Inflammatory macrophage treated with lipopolysaccharide for 4 hours (primary cell): Measurements from ENCODE around the gene AFMID.
A peak's percentile ranks its signal among the peaks of the same experiment; 100 is the strongest.
"Not testable (repeated sequence)": the region's sequence is repeated elsewhere in the genome, so short reads cannot be mapped to it uniquely, and the experiment has no call there.

Source experiments
- DNase-seq: peaks from one replicate; pipeline ENCODE4 v3.0.0-alpha.2; 2020

AFMID gene

GRCh38 chr17:78239489-78239931 is 52.3 kb downstream of the AFMID start:
- DNase-seq = no peak

- DNase-seq = no peak
These were observed 53.0 kb downstream of the AFMID start for GRCh38 chr17:78240012-78240655.

- no peak for DNase-seq
These were observed 53.7 kb downstream of the AFMID start for GRCh38 chr17:78240839-78241238.

DNA sequence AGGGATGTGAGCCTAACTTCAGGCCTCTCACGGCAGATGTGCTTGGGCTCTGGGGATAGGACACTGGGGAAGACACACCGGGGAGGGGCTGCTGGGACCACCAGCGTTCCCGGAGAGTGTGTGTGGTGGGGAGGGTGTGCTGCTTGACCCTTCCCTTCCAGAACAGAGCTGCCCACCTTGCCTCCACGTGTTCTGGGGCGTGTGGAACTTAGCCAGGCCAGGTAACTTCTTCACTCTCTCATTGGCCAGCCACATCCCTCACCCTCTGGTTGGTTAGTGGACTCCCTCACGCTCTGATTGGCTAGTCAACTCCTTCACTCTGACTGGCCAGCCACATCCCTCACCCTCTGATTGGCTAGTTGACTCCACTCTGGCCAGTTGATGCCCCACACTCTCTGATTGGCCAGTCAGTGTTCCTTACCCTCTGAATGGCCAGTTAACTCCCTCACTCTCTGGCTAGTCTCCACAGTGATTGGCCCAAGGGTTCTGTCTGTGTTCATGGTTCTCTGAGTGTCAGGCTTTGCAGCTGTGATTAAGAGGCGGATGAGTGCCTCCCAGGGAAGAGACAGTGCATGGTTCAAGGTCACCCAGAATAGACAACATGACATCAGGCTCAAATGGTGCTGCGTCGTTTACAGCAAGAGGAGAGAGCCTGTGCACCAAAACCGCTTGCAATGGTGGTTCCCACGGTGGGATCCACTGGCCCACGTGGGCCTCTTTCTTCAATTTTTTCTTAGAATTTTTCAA is 54.3 kb downstream of the AFMID start:
- DNase-seq = peak; percentile 34

DNA sequence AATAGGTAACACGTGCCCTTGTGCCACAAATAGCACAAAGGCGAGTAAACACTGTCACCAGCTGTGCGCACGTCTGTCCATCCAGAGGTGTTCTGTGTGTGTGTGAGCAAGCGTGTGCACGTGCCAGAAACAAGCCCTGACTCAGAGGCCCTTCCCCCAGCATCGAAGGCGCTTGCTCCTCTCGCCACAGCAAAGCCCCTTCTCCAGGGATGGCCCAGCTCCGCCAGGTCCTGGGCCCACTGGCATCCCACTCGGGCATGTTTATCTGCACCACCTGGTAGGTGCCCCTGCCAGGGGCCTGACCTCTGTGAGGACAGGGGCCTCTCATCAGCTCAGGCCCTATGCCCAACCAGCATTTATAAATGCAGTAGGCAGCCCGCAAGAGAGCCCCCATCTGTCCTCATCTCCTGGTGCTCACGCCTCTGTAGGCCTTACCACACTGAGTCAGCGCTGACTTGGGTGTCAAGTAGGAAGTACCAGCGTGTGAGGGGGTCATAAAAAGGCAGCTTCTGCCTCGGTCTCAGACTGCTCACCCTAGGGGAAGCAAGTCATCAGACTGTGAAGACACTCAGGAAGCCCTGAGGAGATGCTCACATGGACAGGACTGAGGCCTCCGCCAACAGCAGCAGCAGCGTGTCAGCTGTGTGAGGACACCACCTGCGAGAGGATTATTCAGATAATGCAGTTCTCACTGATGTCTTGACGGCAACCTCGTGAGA is 55.0 kb downstream of the AFMID start:
- DNase-seq = peak; percentile 93

- DNase-seq = no peak
These were observed 60.1 kb downstream of the AFMID start for GRCh38 chr17:78247304-78247703.

DNA sequence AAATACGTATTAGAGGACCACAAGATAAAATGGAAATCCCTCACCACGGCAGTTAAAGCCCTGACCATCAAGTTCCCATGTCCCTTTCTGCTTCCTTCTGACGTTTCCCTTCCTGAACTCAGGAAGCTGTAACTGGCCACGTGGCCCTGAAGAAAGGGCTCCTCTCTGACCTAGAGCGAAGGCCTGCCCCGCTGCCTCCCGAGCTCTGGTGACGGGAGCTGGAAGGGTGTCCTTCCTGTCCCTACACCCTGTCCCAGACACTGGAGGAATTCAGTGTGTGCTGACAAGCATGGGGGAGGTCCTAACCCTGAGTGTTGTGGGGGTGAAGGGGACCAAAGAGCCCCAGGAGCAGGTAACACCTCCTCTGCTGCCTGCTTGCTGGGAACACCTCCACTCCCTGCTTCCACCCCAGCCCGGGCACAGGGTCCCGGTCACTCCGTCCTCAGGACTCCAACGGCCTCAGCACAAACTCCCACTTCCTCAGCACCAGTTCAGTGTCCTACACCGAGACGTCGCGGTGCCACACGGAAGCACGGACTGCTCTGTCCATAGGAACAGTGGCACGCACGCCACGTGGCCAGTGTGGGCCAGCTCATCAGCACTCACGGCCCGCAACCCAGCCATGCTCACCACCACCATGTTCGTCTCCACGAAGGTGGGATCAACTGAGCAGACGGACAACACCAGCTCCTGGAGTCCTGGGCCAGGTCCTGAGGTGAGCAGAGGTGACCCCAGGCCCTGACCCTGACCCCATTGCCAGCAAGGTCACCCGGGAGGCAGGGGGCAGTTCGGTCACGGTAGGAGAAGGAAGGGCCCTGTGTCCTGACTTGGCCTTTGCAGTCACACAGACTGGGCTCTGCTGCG is 61.1 kb downstream of the AFMID start:
- DNase-seq = no peak

DNA sequence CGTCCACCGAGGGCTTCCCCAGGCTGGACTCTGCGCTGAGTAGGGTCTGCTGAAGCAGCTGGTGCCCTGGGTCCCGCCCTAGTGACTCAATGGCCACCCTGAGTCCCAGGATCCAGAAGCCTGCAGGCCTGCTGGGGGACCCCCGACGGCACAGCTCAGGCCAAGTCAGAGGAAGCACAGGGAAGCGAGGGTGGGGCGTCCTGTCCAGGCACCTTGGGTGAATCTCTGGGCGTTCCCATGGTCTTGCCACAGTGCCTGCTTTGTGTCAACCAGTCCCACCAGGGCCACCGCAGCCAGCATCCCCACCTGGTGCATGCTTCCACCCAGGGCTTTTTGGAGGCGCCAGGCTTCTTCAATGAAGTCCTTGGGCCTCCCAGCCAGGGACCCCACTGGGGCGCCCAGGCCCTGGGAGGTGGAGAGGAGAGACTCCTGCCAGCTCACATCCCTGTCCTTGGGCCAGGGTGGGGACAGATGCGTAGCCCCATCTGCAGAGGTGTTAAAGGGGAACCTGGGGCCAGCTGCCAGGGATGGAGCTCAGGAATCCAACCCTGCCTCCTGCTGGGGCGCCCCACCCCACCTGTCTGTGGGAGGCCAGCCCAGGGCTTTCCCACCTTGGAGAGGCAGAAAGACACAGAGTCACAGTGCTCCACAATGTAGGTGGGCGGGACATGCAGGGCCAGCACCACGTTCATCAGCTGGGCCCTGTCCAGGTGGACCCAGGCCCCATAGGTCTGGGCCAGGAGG is 62.1 kb downstream of the AFMID start:
- DNase-seq = no peak

GRCh38 chr17:78249818-78250806 is 63.0 kb downstream of the AFMID start:
- no peak for DNase-seq

DNA sequence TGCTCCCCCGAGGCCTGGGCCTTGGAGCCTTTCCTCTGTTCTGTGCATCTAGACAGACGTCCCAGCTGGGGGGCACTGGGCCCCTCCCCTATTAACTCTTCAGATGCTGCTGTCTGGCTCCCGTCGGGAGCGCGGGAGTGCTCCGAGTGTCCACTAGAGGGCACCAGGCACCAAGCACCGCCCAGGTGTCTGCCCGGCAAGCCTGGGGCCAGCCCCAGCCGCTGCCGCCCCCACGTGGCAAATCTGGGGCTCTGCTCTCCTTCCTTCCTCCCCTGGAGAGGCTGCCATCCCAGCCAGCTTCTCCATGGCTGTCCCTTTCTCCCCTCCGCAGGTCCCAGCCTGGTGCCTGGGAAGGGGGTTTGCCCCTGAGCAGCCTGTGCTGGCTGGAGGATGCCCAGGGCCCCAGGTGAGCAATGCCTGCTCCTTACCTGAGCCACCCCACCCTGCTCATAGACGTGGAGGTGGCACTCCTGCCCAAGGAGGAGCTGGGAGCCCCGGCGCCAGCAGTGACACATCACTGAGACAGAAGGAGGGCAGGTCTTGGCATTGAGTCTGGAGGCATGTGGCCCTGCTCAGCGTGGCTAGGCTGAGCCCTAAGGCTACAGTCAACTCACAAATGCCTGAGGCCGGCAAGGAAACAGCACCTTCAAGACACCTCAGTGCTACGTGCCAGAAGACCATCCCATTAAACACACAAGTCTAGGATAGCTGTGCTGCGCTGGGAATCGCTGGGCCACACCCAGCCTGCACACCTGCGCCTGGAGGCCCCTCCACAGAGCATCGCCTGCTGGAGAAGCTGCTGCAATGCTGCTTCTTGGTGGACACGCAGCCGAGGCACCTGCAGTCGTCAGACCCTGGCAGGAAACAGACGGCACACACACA is 64.0 kb downstream of the AFMID start:
- DNase-seq = peak; percentile 87

- no peak for DNase-seq
These were observed 64.6 kb downstream of the AFMID start for GRCh38 chr17:78251773-78252103.

DNA sequence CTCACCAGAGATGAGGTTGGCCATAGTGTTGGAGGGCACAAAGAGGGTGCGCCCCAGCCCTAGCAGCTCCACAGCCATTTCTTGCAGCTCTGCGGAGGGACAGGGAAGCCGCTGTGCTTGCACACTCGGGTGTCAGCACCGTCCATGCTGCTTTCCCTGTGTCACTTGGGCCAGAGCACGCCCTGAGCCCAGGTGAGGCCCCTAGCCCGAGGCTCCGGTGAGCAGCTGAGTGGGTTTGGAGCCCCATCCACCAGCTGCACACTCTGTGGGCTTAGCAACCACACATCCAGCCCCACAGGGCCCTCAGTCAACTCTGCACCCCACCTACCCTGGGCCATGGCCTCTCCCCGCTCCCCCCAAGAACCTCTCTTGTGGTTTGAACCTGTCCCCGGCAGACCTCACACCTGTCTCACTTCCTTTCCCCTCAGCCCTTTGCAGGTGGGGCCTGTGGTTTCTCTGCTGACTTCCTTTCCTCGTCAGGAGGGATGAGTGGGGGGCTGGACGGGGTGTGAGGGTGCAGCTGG is 65.0 kb downstream of the AFMID start:
- DNase-seq = no peak

DNA sequence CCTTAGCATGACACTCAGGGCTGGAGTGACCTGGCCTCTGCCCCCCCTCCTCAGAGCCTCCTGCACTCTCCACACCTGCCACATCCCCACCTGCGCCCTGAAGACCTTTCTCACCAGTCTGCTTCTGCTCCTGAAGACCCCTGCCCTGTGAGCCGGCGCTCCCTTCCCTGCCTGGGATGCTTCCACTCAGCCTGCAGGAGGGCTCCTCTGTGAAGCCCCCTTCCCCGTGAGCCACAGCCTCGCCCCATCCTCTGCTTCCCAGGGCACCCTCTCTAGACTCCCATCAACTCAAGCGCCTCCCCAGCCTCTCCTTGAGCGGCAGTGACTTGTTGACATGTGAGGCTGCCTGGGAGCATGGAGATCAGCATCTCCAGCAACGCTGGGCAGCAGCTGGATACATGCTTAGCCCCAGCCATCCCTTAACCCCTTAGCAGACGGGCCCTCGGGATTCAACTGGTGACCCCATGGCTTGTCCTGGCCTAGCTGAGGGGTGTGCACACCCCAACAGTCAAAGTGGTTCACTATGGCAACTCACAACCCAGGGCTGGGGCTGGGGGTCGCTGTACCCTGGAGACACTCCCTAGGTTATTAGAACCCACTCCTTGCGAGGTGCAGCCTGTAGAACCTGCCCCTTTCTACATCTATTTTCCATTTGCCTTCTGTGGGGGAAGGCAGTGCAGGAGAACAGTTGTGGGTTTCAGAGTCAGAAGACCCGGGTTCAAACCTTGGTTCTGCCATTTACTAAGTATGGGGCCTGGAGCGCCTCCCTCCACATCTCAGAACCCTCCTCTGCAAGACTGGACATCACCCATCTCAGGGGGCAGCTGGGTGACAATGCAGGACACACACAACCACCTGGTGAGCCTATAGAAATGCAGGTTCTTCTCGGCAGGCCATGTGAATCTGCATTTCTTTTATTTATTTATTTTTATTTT is 65.8 kb downstream of the AFMID start:
- DNase-seq = no peak

- DNase-seq = not testable (repeated sequence)
These were observed 66.4 kb downstream of the AFMID start for GRCh38 chr17:78253636-78253945.

GRCh38 chr17:78253946-78254672 is 66.9 kb downstream of the AFMID start:
- peak; percentile 85 for DNase-seq

- no peak for DNase-seq
These were observed 68.0 kb downstream of the AFMID start for GRCh38 chr17:78255029-78255656.

- DNase-seq = no peak
These were observed 69.0 kb downstream of the AFMID start for GRCh38 chr17:78255953-78256706.
